ENCODE data around the gene CHD2.

The CHD2 gene

DNA sequence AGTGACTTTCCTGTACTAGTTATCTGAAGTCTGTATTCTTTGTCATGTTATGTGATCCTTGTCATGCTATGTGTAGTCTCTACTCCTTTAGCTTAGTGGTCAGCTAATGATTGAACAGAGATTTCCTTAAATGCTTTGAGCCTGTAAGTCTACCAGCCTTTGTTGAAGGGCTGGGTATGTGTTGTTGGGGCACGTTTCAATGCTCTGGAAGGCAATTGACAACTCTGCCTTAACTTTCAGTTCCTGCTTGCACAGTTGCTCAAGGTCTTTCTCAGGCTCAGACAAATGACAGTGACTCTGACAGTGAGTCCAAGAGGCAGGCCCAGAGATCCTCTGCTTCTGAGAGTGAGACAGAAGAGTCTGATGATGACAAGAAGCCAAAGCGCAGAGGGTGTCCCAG is 89.3 kb downstream of the CHD2 start:
- TF ChIP-seq ESRRG (CRISPR knock-in tag; IDR thresholded peaks at IDR 0.05), result no peak
- no peak for ATAC-seq

GRCh38 chr15:92990031-92990430 is 89.9 kb downstream of the CHD2 start:
- ATAC-seq, result no peak
- TF ChIP-seq ZFP3 (CRISPR knock-in tag; IDR thresholded peaks at IDR 0.05) (no peak), ZFP30 (CRISPR knock-in tag; IDR thresholded peaks at IDR 0.05) (no peak), BACH2 (CRISPR knock-in tag; IDR thresholded peaks at IDR 0.05; ENCODE audit: borderline replicate concordance) (no peak), SNAI2 (CRISPR knock-in tag; IDR thresholded peaks at IDR 0.05) (no peak), ZNF565 (CRISPR knock-in tag; conservative IDR thresholded peaks at IDR 0.05; ENCODE audit: low read depth) (no peak)

DNA sequence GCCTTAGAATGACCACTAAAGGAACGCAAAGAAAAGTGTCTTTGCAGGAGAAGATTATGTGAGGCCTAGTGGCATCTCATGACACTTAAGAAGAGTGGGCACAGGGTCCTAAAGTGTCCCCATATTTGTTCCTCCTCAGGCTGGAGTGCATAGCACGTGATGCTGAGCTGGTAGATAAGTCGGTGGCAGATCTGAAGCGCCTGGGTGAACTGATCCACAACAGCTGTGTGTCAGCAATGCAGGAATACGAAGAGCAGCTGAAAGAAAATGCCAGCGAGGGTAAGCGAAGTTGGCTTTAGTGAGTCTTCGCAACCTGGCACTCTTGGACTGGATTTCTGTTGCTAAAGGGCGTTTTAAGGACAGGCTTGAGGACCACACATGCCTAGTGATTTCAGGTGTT is 92.6 kb downstream of the CHD2 start:
- no peak for ATAC-seq
- TF ChIP-seq PPARA (CRISPR knock-in tag; IDR thresholded peaks at IDR 0.05; ENCODE audit: borderline replicate concordance), result no peak
- TF ChIP-seq, protein P1, sequence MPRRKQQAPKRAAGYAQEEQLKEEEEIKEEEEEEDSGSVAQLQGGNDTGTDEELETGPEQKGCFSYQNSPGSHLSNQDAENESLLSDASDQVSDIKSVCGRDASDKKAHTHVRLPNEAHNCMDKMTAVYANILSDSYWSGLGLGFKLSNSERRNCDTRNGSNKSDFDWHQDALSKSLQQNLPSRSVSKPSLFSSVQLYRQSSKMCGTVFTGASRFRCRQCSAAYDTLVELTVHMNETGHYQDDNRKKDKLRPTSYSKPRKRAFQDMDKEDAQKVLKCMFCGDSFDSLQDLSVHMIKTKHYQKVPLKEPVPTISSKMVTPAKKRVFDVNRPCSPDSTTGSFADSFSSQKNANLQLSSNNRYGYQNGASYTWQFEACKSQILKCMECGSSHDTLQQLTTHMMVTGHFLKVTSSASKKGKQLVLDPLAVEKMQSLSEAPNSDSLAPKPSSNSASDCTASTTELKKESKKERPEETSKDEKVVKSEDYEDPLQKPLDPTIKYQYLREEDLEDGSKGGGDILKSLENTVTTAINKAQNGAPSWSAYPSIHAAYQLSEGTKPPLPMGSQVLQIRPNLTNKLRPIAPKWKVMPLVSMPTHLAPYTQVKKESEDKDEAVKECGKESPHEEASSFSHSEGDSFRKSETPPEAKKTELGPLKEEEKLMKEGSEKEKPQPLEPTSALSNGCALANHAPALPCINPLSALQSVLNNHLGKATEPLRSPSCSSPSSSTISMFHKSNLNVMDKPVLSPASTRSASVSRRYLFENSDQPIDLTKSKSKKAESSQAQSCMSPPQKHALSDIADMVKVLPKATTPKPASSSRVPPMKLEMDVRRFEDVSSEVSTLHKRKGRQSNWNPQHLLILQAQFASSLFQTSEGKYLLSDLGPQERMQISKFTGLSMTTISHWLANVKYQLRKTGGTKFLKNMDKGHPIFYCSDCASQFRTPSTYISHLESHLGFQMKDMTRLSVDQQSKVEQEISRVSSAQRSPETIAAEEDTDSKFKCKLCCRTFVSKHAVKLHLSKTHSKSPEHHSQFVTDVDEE (CRISPR knock-in tag; IDR thresholded peaks at IDR 0.05), result no peak
- TF ChIP-seq ZNF8 (CRISPR knock-in tag; IDR thresholded peaks at IDR 0.05), result no peak
- no peak for TF ChIP-seq PATZ1 (CRISPR knock-in tag; IDR thresholded peaks at IDR 0.05; ENCODE audit: borderline replicate concordance)
- TF ChIP-seq CSRNP3 (CRISPR knock-in tag; IDR thresholded peaks at IDR 0.05), result no peak
- no peak for TF ChIP-seq OSR1 (CRISPR knock-in tag; IDR thresholded peaks at IDR 0.05)
- no peak for TF ChIP-seq RARB (CRISPR knock-in tag; IDR thresholded peaks at IDR 0.05)
- no peak for TF ChIP-seq ZNF70 (CRISPR knock-in tag; IDR thresholded peaks at IDR 0.05)
- no peak for TF ChIP-seq BACH2 (CRISPR knock-in tag; IDR thresholded peaks at IDR 0.05; ENCODE audit: borderline replicate concordance)
- no peak for TF ChIP-seq ZFP3 (CRISPR knock-in tag; IDR thresholded peaks at IDR 0.05)
- no peak for TF ChIP-seq ISL1 (CRISPR knock-in tag; IDR thresholded peaks at IDR 0.05)
- TF ChIP-seq ARNTL (CRISPR knock-in tag; IDR thresholded peaks at IDR 0.05; ENCODE audit: borderline replicate concordance, low read depth), result no peak
- no peak for TF ChIP-seq CSDC2 (CRISPR knock-in tag; IDR thresholded peaks at IDR 0.05)
- no peak for TF ChIP-seq TCF4 (CRISPR knock-in tag; IDR thresholded peaks at IDR 0.05; ENCODE audit: borderline replicate concordance)
- TF ChIP-seq SNAI2 (CRISPR knock-in tag; IDR thresholded peaks at IDR 0.05), result no peak
- TF ChIP-seq, protein P2, sequence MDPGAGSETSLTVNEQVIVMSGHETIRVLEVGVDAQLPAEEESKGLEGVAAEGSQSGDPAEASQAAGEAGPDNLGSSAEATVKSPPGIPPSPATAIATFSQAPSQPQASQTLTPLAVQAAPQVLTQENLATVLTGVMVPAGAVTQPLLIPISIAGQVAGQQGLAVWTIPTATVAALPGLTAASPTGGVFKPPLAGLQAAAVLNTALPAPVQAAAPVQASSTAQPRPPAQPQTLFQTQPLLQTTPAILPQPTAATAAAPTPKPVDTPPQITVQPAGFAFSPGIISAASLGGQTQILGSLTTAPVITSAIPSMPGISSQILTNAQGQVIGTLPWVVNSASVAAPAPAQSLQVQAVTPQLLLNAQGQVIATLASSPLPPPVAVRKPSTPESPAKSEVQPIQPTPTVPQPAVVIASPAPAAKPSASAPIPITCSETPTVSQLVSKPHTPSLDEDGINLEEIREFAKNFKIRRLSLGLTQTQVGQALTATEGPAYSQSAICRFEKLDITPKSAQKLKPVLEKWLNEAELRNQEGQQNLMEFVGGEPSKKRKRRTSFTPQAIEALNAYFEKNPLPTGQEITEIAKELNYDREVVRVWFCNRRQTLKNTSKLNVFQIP (CRISPR knock-in tag; IDR thresholded peaks at IDR 0.05; ENCODE audit: borderline replicate concordance, low read depth), result no peak
- TF ChIP-seq ZNF565 (CRISPR knock-in tag; conservative IDR thresholded peaks at IDR 0.05; ENCODE audit: low read depth), result no peak

GRCh38 chr15:92997821-92998220 is 97.7 kb downstream of the CHD2 start:
- ATAC-seq, result no peak
- TF ChIP-seq BACH2 (CRISPR knock-in tag; IDR thresholded peaks at IDR 0.05; ENCODE audit: borderline replicate concordance) (no peak), CSRNP3 (CRISPR knock-in tag; IDR thresholded peaks at IDR 0.05) (no peak), CREB5 (CRISPR knock-in tag; IDR thresholded peaks at IDR 0.05; ENCODE audit: low read depth) (no peak), ZC3H10 (CRISPR knock-in tag; IDR thresholded peaks at IDR 0.05) (no peak), ZNF70 (CRISPR knock-in tag; IDR thresholded peaks at IDR 0.05) (no peak), PATZ1 (CRISPR knock-in tag; IDR thresholded peaks at IDR 0.05; ENCODE audit: borderline replicate concordance) (no peak), PPARA (CRISPR knock-in tag; IDR thresholded peaks at IDR 0.05; ENCODE audit: borderline replicate concordance) (no peak), RARB (CRISPR knock-in tag; IDR thresholded peaks at IDR 0.05) (no peak), ESRRG (CRISPR knock-in tag; IDR thresholded peaks at IDR 0.05) (no peak), GLIS3 (CRISPR knock-in tag; IDR thresholded peaks at IDR 0.05) (no peak), ZFP3 (CRISPR knock-in tag; IDR thresholded peaks at IDR 0.05) (no peak)
- TF ChIP-seq, protein P2 (CRISPR knock-in tag; IDR thresholded peaks at IDR 0.05; ENCODE audit: borderline replicate concordance, low read depth), result no peak
